Myocyte (in vitro differentiated cells): ENCODE results near the gene PCSK2. TPM values are rescaled to one million over a fixed set of nuclear protein-coding genes. Genes with fewer than 3 reads are reported as not detected.
A peak's percentile ranks its signal among the peaks of the same experiment; 100 is the strongest.

Experiments used
- DNase-seq: peaks from one replicate; pipeline ENCODE4 v3.0.0-alpha.2; 2012; ENCODE audit warnings: low read depth
- total RNA-seq: library from RNA; depleted of rRNA; stranded (reverse); fragments of >200 nt; gene quantifications from 2 replicates; pipeline ENCODE4 v1.2.3, GENCODE V29; 2014

Gene PCSK2
- total RNA-seq, 1 donor from 2014 or later, result 0.35 TPM

- DNase-seq, result no peak
Observed at GRCh38 chr20:17391127-17391771, 164.4 kb downstream of the PCSK2 start.

GRCh38 chr20:17394411-17394810, 167.6 kb downstream of the PCSK2 start:
- no peak for DNase-seq

- no peak for DNase-seq
Observed at GRCh38 chr20:17395729-17396128, 168.9 kb downstream of the PCSK2 start.

- no peak for DNase-seq
Observed at GRCh38 chr20:17399303-17399985, 172.6 kb downstream of the PCSK2 start.

- no peak for DNase-seq
Observed at GRCh38 chr20:17403461-17403860, 176.6 kb downstream of the PCSK2 start.

- no peak for DNase-seq
Observed at GRCh38 chr20:17406051-17406590, 179.3 kb downstream of the PCSK2 start.

GRCh38 chr20:17407550-17407949, 180.7 kb downstream of the PCSK2 start:
- DNase-seq, result no peak

- DNase-seq, result no peak
Observed at GRCh38 chr20:17417225-17417624, 190.4 kb downstream of the PCSK2 start.

- no peak for DNase-seq
Observed at GRCh38 chr20:17418737-17419136, 191.9 kb downstream of the PCSK2 start.

- DNase-seq, result no peak
Observed at GRCh38 chr20:17419479-17420041, 192.7 kb downstream of the PCSK2 start.

- no peak for DNase-seq
Observed at GRCh38 chr20:17421493-17421892, 194.7 kb downstream of the PCSK2 start.

GRCh38 chr20:17423782-17424181, 196.9 kb downstream of the PCSK2 start:
- DNase-seq, result no peak

- no peak for DNase-seq
Observed at GRCh38 chr20:17427638-17428037, 200.8 kb downstream of the PCSK2 start.

- no peak for DNase-seq
Observed at GRCh38 chr20:17430125-17430950, 203.5 kb downstream of the PCSK2 start.

GRCh38 chr20:17431621-17432364, 205.0 kb downstream of the PCSK2 start:
- peak; percentile 61 for DNase-seq

GRCh38 chr20:17436664-17437063, 209.8 kb downstream of the PCSK2 start:
- DNase-seq, result no peak

GRCh38 chr20:17437251-17437650, 210.4 kb downstream of the PCSK2 start:
- DNase-seq, result no peak

- DNase-seq, result no peak
Observed at GRCh38 chr20:17438436-17439039, 211.7 kb downstream of the PCSK2 start.

- no peak for DNase-seq
Observed at GRCh38 chr20:17439616-17440296, 212.9 kb downstream of the PCSK2 start.

GRCh38 chr20:17441745-17442144, 214.9 kb downstream of the PCSK2 start:
- DNase-seq, result no peak
